GM18517 (cell line): Measurements from ENCODE around the gene ADCY5.

Experiments used
- ATAC-seq: cut with Tn5 transposase; IDR thresholded peaks from one replicate; pipeline ENCODE4 v1.9.1; 2021; ENCODE audit warnings: mild to moderate bottlenecking, moderate library complexity; ENCODE audit not compliant: unreplicated experiment

ADCY5 gene

GRCh38 chr3:123431007-123431657 is 17.8 kb downstream of the ADCY5 start:
- ATAC-seq, result no peak

- no peak for ATAC-seq
Observed at GRCh38 chr3:123430266-123430665, 18.6 kb downstream of the ADCY5 start.

- no peak for ATAC-seq
Observed at GRCh38 chr3:123429362-123430125, 19.3 kb downstream of the ADCY5 start.

- no peak for ATAC-seq
Observed at GRCh38 chr3:123424999-123425712, 23.7 kb downstream of the ADCY5 start.

- ATAC-seq, result no peak
Observed at GRCh38 chr3:123424321-123424998, 24.4 kb downstream of the ADCY5 start.

- ATAC-seq, result no peak
Observed at GRCh38 chr3:123423806-123424205, 25.1 kb downstream of the ADCY5 start.

- no peak for ATAC-seq
Observed at GRCh38 chr3:123423031-123423430, 25.9 kb downstream of the ADCY5 start.

GRCh38 chr3:123422457-123422856 is 26.4 kb downstream of the ADCY5 start:
- no peak for ATAC-seq

- no peak for ATAC-seq
Observed at GRCh38 chr3:123421353-123422174, 27.3 kb downstream of the ADCY5 start.

GRCh38 chr3:123420416-123420968 is 28.4 kb downstream of the ADCY5 start:
- ATAC-seq, result no peak

- no peak for ATAC-seq
Observed at GRCh38 chr3:123419850-123420297, 29.0 kb downstream of the ADCY5 start.

- no peak for ATAC-seq
Observed at GRCh38 chr3:123419181-123419849, 29.6 kb downstream of the ADCY5 start.

GRCh38 chr3:123416647-123417046 is 32.2 kb downstream of the ADCY5 start:
- ATAC-seq, result no peak

GRCh38 chr3:123416173-123416572 is 32.7 kb downstream of the ADCY5 start:
- no peak for ATAC-seq

GRCh38 chr3:123414973-123415775 is 33.7 kb downstream of the ADCY5 start:
- no peak for ATAC-seq

GRCh38 chr3:123412811-123413604 is 35.9 kb downstream of the ADCY5 start:
- ATAC-seq, result no peak

GRCh38 chr3:123412076-123412475 is 36.8 kb downstream of the ADCY5 start:
- ATAC-seq, result no peak
